IPS-NIHi7 (cell line): ENCODE data around the gene PRKAG1.
A peak's percentile ranks its signal among the peaks of the same experiment; 100 is the strongest.

ENCODE experiments used
- DNase-seq: peaks from one replicate; pipeline ENCODE4 v3.0.0; 2012; ENCODE audit warnings: mixed read lengths; ENCODE audit errors: extremely low spot score

Gene PRKAG1

DNA sequence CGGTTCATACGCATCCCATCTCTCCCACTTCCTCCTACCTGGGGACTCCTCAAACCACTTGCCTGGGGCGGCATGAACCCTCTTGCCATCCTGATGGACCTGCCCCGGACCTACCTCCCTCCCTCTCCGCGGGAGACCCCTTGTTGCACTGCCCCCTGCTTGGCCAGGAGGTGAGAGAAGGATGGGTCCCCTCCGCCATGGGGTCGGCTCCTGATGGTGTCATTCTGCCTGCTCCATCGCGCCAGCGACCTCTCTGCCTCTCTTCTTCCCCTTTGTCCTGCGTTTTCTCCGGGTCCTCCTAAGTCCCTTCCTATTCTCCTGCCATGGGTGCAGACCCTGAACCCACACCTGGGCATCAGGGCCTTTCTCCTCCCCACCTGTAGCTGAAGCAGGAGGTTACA lies 36.8 kb downstream of the PRKAG1 start:
- no peak for DNase-seq

DNA sequence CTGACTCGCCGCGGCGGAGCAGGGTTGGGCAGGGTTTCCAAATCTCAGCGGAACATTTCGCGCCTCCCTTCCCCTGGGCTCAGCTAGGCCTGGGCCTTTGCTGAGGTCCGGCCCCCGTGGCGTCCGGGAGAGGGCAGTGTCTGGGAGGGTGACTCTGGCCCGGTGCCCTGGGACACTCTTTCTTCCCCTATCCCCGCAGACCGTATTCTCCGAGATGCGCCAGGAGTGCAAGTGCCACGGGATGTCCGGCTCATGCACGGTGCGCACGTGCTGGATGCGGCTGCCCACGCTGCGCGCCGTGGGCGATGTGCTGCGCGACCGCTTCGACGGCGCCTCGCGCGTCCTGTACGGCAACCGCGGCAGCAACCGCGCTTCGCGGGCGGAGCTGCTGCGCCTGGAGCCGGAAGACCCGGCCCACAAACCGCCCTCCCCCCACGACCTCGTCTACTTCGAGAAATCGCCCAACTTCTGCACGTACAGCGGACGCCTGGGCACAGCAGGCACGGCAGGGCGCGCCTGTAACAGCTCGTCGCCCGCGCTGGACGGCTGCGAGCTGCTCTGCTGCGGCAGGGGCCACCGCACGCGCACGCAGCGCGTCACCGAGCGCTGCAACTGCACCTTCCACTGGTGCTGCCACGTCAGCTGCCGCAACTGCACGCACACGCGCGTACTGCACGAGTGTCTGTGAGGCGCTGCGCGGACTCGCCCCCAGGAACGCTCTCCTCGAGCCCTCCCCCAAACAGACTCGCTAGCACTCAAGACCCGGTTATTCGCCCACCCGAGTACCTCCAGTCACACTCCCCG lies 37.4 kb downstream of the PRKAG1 start:
- DNase-seq, result peak; percentile 68

DNA sequence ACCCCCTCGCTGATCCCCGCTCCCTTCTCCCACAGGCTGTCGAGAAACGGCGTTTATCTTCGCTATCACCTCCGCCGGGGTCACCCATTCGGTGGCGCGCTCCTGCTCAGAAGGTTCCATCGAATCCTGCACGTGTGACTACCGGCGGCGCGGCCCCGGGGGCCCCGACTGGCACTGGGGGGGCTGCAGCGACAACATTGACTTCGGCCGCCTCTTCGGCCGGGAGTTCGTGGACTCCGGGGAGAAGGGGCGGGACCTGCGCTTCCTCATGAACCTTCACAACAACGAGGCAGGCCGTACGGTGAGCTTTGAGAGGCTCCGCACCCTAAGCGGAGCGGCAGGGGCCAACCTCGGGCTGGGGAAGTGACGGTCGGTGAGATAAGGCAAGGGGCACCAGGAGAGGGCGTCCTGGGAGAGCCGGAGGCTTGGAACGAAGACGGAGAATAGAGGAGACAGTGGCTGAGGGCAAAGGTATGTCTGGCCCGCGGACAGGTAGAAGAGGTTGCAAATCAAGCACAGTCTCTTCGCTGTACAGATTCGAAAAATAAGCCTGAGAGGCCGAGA lies 38.1 kb downstream of the PRKAG1 start:
- DNase-seq, result peak; percentile 74

DNA sequence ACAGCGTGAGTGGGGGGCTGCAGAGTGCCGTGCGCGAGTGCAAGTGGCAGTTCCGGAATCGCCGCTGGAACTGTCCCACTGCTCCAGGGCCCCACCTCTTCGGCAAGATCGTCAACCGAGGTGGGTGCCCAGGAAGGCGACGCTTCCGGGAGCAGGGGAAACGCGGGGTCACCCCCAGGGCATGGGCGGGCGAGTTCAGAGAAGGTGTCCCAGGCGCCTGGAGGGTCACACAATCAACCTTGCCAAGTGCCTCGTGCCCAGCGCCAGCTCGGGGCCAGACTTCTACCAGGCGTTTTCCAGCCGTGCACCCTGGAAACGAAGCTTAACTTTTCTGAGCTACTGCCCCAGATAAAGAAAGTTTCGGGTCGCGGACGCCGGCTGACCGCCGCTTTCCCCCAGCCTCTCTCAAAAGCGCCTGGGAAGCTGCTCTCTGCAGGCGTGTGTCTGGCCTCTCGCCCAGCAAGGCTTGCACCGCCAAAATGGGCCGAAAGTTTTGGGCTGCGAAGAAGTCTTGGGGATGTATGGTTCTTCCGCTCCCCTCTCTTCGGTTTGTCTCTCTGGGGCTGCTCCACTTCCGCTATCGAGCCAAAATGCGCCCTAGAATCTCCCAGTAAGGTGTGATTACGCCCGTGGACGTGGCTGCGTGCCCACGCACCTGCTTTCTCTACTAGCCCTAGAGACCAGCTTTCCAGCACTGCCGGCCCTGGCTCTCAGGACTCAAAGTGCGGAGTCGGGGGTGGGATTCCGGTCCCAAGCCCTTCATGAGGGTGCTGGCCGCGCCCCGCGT lies 38.8 kb downstream of the PRKAG1 start:
- no peak for DNase-seq

DNA sequence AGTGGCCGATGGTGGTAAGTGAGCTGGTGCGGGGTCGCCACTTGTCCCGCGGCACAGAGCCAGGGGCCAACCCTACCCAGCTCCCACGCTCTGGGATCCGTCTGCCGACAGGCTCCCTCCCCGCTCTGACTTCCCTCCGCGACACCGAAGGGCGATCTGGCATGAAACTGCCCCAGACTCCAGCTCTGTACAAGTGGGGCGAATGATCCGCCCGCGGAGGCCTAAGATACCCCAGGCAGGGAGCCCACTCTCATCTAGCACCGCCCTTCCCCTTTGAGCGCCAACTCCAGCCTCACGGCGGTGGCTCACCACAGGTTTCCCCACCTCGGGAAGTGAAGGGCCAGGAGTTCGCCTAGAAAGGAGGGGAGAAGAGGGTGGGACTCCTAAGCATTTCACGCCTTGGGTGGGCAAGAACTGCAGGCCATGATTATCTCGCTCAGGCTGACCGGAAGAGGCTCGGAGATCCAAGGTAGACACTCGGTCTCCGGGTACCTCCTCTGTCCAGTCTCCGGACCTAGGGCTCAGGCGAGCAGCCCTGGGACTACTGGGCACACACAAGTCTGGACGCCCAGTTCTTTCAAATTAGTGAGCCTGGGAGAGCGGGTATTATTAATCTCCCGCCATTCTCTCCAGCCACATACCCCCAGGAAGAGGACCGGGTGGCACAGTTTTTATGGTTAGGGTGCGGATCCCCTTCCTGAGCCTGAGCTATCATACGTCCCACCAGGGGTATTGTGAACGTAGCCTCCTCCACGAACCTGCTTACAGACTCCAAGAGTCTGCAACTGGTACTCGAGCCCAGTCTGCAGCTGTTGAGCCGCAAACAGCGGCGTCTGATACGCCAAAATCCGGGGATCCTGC lies 39.6 kb downstream of the PRKAG1 start:
- no peak for DNase-seq

DNA sequence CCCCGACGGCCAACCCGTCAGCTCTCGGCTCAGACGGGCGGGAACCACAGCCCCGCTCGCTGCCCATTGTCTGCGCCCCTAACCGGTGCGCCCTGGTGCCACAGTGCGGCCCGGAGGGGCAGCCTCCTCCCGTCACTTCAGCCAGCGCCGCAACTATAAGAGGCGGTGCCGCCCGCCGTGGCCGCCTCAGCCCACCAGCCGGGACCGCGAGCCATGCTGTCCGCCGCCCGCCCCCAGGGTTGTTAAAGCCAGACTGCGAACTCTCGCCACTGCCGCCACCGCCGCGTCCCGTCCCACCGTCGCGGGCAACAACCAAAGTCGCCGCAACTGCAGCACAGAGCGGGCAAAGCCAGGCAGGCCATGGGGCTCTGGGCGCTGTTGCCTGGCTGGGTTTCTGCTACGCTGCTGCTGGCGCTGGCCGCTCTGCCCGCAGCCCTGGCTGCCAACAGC lies 40.3 kb downstream of the PRKAG1 start, which contains the start of gene WNT1:
Gene WNT1, plus strand, starts transcription at position 32 of the 450 bp plus-strand sequence. Its CDS starts 329 bp downstream, at position 361.
- no peak for DNase-seq

DNA sequence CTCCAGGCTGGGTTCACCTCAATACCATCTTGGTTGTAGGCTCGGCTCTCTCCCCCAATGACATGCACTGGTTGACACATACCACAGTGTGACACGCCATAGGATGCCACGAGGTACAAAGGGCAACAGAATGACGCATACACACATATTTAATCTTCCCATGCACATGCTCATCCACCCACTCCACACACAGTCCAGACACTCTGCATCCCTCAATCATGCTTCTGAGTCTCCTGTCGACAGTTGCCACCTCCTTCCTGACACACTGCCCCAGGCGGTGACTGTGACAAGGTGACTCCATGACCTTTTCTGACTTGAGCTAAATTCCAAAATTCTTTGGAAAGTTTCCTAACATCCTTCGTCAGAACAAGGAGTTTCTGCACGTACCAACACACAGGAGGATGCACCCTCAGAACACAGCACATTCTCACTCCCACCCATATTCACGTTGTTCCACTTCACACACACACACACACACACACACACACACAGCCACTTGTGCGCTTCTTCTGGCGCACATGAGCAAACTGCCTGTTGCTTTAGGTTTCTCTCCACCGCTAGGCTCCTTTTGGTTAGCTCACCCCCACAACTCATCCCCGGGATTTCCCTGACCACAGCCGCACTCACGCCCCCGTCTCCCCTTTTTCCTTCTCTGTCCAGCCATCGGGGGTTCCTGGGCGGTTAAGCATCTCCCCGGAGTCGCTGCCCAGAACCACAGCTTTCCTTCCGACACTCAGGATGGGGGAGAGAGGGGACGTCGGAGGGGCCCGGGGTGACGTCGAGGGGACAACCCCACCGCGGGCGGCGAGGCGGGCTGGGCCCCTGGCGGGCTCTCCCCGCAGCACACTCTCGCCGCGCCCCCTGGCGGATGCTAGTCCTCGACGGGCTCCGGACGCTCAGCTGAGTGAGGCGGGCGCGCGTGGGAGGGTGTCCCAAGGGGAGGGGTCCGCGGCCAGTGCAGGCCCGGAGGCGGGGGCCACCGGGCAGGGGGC lies 41.0 kb downstream of the PRKAG1 start:
- peak; percentile 71 for DNase-seq

DNA sequence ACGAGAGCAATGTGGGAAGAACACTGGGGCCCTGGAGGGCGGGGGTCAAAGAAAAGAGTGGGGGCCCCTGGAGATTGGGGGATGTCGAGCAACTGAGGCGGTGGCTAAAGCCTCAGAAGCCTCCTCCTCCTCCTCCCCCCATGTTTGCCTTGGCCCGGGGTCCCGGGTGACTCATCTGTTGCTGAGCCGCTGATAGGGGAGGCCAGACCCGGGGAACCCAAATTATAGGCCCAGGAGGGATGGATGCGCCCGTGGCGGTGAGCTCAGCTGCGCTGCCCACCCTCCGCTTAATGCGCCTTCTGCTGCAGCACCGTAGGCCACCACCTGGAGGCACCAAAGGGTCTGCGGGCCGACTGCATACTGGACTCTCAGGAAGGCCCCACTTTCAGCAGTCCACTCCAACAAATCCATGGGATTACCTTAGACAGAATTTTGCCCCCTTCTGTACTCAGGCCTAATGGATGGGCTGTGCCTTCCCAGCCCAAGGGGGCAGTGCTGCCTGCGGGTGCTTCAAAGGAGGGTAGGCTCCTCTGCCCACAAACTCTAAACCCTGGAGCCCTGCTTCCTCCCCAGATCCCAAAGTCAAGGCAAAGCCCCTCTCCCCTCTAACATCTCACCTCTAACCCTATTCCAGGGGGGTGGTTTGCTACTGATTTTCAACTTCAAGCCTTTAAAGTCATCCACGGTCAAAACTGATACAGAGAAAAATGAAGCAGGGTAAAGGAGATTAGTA lies 44.5 kb downstream of the PRKAG1 start:
- DNase-seq, result peak; percentile 74

DNA sequence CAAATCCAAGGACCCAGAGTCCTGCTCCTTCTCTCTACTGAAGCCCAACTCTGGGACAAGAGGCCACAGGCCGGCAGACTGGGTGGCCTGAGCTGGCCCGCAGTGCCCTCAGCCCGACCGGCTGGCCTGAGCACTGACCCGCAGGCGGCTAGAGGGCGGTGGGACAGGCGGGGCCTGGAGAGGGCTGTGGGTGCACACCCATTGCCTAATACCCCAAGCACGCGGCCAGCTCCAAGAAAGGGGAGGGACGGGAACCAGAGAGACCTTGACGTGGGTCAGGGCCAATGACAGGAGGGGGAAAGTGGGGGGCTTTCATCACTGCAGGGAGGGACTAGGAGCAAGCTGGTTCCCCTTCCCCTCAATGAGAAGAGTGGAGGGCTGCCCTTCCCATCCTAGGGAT lies 45.0 kb downstream of the PRKAG1 start:
- no peak for DNase-seq

DNA sequence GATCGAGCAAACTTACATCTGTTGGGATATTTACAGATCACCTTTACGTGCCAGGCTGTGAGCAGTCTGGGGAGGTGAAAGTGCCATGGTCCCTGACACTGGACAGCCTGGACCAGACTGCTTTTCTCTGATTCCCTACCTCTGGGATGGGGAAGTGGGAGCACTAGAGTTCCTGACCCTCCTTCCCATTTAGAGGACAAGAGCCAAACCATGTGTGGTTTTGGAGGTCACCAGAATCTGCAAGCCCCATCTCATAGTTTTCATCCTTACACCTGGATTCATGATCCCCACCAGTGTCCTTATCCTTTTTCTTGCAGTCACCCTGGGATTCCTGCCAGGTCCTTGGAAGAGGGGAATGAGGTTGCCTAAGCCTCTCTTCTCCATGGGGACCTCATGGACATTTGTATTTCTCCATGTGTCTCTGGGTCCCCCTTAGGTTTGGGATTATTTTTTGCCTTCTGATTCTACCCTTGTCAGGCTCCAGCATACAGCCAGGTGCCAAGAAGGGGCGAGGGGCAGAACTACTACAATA lies 45.6 kb downstream of the PRKAG1 start:
- DNase-seq, result peak; percentile 1

DNA sequence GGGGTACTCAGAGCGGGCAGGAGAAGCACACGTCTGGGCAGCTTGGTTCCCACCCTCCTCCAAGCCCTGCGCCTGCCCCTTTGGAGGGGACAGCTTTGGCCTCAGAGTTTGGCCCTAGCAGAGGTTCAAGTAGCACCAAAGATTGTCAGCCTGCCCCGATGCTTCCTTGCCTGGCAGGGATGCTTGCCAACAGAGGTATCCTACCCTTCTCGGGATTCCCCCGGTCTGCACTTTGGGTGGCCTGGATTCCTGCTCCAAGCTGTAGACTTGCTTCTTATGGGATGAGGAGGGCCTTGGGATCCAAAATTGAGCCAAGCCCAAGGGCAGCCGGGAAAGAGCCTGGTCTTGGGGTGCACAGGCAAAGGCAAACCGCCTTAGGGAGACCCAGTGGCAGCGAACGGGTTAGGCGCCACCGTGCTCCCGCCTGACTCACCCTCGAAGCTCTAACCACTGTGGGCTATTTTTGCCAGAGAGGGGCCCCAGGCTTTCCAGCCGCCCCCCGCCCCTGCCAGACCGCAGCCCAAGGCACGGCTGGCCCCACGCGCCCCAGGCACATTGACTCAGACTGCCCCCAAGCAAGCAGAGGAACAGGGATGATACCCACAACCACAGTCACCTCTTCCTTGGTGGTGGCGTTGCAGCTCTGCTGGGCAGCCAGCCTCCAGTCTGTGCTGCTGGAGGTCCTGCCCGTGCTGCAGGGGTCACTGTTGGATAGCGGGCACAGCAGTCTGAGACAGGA lies 46.2 kb downstream of the PRKAG1 start:
- peak; percentile 11 for DNase-seq

DNA sequence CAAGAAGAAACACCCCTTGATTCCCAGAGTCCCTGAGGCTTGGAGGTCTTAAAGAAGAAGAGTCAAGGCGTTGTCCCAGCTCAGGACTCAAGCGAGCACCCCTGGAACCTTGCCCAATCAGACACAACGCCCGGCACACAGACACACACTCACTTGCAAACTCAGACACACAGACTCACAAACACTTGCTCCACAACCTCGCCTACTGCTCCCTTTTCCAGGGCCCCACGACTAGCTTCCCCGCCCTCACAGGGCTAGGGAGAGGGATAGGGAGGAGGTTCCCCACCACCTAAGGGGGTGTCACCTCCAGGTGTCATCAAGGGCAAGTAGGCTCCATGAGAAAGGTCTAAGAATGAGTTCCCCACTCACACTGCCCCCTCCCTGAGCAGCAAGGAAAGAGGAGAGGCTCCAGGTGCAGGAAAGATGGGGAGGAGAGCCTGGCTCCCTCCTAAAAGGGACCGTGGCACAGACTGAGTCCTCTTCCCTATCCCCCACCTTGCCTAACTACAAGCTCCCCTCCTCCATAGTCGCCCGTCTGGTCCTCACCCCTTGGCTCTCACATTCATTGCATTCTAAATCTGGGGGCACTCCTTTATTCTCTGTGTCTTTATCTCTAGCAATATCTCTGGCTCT lies 47.8 kb downstream of the PRKAG1 start:
- DNase-seq, result no peak

DNA sequence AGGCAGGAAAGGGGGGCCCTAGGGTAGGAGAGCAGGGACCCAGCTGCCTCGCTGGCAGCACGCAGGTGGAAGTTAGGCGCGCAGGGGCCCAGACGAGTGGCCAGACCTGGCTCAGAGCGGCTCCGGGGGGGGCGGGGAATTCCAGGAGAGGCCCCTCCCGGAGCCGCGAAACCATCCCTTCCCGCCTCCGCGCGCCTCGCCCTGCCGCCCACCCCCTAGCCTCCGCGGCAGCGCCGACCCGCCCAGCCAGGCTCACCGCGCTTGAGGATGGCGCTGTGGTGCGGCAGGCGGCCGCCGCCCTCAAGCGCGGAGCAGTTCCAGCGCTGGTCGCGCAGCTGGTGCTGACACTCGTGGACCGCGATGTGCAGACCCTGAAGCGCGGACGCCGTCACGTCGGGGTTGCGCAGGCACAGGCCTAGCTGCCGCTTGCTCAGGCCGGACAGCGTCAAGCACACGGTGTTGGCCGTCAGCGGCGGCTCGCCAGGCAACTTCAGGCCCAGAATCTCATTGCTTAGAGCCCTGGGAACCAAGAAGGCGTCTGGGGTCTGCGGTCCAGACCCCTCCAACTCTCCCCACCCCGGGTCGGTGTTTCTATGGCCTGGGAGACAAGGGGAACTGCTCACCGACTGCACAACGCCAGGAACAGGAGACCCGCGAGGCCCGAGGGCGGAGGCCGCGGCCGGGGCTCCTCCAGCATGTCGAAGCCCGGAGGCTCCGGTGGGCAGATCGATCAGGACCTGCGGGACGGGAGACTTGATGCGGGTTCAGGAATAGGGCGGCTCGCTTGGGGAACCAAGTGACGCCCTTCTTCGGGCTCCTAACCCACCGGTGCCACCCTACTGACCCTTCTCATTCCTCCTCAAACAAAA lies 48.5 kb downstream of the PRKAG1 start:
- DNase-seq, result no peak

DNA sequence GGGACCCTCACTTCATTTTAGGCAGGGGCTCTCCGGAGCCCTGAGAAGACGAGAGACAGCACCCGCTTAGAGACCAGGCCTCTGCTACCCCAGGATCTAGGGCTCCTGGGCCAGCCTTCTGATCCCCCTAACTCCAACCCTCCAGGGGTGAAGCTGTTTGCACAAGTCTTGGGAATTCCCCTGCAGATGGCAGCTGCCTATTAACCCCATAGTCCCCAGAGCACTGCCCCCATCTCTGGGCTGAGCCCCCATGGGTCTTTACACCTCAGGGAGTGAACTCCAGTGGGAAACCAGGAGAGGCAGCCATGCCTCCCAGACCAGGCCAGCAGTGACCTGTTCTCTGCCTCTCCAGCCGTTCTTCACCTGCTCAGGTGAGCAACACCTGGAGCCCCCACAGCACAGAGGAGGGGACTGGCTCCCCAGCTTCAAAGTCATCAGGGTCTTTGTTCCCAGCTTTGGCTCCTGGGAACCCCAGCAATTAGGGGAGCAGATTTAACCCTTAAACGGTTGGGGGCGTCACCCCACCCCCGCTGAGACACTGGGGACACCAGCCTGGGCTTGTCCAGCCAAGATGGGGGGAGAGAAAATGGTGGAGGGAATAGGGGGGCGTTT lies 49.3 kb downstream of the PRKAG1 start:
- no peak for DNase-seq

DNA sequence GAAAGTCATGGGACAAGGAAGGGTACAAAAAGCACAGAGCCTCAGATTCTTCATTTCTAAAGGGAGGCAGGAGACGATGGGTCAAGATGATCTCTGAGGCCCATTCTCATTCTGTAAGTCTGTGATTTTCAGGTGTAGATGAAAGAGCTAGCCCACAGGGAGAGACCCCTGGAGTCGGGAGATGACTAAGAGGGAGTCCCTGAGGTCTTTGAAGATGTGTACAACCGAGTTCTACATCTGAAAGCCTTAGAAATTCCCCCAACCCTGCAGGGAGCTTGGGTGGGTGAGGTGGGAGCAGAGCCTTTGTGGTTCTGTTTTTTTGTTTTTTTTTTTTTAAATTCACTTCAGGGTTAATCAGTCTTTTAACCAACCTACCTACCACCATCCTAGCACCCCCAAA lies 50.1 kb downstream of the PRKAG1 start:
- no peak for DNase-seq

DNA sequence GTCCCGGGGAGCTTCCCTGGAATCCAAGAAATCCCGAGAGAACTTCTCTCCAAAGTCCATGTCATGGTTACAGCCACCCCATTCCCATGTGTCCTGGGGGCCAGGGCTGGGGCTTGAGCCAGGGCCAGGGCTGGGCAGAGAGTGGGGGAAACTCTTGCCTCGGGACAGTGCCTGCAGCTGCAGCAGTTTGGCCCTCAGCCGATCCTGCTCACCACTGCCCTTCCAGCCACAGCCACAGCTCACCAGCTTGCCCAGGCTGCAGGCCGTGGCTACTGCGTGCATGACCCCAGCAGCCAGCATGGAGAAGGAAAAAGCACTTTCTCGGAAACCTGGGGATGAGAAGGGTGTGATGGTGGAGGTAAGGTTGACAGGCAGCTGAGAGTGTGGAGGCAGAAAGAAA lies 50.6 kb downstream of the PRKAG1 start:
- DNase-seq, result no peak
